Measurements from ENCODE around the gene FASN. TPM values are rescaled to one million over a fixed set of nuclear protein-coding genes. Genes with fewer than 3 reads are reported as not detected.

Gene FASN
- total RNA-seq, 6 experiments from 2014 or later, result 108 to 138 (median 112) TPM

GRCh38 chr17:82103553-82104451, 5.8 kb upstream of the FASN start:
- H3K4me3 Mint-ChIP-seq, result no peak overlapping the region
- DNase-seq, result no peak
- H3K27me3 Mint-ChIP-seq (ENCODE audit: insufficient read depth), result peaks cover 2% of the 10 kb centered on the region; the same call in 1 of the 2 replicates
- no peaks in the 10 kb centered on the region for H3K36me3 Mint-ChIP-seq (ENCODE audit: low read depth)
- H3K4me1 Mint-ChIP-seq (ENCODE audit: low read depth), result peaks cover 9% of the 10 kb centered on the region; the same call in 1 of the 2 replicates
- H3K9me3 Mint-ChIP-seq, result no peaks in the 10 kb centered on the region
- no peak for TF ChIP-seq CTCF (IDR thresholded peaks at IDR 0.05)
- no peak overlapping the region for H3K27ac Mint-ChIP-seq

DNA sequence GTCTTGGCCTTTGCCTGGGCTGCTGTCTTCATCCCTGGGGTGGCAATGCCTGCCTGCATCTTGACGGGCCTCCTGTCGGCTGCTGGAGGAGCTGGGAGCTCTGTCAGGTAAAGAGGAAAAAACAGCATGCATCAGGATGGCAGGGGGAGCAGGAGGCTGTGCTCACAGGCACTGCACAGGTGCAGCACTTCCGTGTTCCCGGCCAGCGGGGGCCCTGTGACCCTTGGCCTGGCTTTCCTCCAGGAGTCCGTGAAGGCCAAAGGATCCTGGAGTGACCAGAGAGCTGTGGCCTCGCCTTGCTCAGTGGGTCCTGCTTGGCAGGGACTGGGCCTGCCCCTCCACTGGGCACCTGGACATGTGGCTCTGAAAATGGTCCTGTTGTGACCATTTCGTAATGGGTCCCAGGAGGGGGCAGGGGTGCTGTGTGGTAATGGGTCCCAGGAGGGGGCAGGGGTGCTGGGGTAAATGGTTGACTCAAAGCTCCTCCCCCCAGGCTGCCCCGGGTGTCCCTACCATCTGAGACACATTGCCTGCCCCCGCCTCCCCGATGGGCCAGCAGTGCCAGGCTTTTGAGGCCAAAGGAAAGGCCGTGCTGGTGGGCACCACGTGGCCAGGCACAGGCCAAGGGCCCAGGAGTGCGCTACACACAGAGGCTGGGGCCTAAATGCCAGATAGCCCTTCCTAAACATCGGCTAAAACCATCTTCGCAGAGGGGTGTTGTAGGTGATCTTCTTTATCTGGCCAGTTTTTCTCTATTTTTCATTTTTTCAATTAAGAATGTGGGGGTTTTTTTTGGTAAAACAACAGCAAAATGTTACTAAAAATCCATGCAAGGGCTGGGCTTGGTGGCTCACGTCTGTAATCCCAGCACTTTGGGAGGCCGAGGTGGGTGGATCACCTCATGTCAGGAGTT, 4.0 kb upstream of the FASN start:
- Mint-ChIP-seq H3K4me1 (ENCODE audit: low read depth) (peaks cover 9% of the 10 kb centered on the region; the same call in 1 of the 2 replicates), H3K27me3 (ENCODE audit: insufficient read depth) (no peaks in the 10 kb centered on the region), H3K9me3 (no peaks in the 10 kb centered on the region), H3K27ac (no peak overlapping the region), H3K4me3 (no peak overlapping the region), H3K36me3 (ENCODE audit: low read depth) (no peaks in the 10 kb centered on the region)
- no peak for TF ChIP-seq CTCF (IDR thresholded peaks at IDR 0.05)
- DNase-seq, result no peak

DNA sequence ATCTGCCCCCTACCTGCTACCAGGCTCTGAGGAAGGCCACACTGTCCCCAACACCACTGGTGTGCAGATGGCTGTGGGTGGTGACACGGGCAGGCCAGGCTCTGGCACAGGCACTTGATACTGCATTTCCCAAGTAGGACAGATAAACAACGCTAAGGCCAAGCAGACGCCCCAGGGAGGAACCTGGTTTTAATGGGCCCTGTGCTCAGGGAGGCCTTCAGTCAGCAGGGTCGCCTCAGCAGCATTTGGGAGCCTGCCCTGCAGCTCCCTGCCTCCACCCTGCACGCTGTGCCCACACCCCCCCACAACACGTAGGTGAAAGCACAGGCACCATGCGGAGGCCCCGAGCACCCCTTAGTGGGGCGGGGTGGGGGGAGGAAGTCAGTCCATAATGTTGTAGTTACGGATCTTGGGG, 3.3 kb upstream of the FASN start:
- DNase-seq, result no peak
- no peak for TF ChIP-seq CTCF (IDR thresholded peaks at IDR 0.05)
- no peaks in the 10 kb centered on the region for H3K27me3 Mint-ChIP-seq (ENCODE audit: insufficient read depth)
- H3K4me1 Mint-ChIP-seq (ENCODE audit: low read depth), result peaks cover 4% of the 10 kb centered on the region; the same call in 1 of the 2 replicates
- H3K9me3 Mint-ChIP-seq, result no peaks in the 10 kb centered on the region
- no peak overlapping the region for H3K27ac Mint-ChIP-seq
- H3K36me3 Mint-ChIP-seq (ENCODE audit: low read depth), result no peaks in the 10 kb centered on the region
- no peak overlapping the region for H3K4me3 Mint-ChIP-seq

- H3K4me3 Mint-ChIP-seq, result no peak overlapping the region
- no peak for DNase-seq
- H3K27me3 Mint-ChIP-seq (ENCODE audit: insufficient read depth), result no peaks in the 10 kb centered on the region
- no peaks in the 10 kb centered on the region for H3K4me1 Mint-ChIP-seq (ENCODE audit: low read depth)
- no peaks in the 10 kb centered on the region for H3K36me3 Mint-ChIP-seq (ENCODE audit: low read depth)
- H3K27ac Mint-ChIP-seq, result no peak overlapping the region
- no peaks in the 10 kb centered on the region for H3K9me3 Mint-ChIP-seq
- TF ChIP-seq CTCF (IDR thresholded peaks at IDR 0.05), result no peak
These were observed 2.7 kb upstream of the FASN start for GRCh38 chr17:82100502-82101298.

All from HFFc6 (cell line).